GM21367 (cell line): ENCODE data around the gene CPNE8.

Experiments
- ATAC-seq: cut with Tn5 transposase; IDR thresholded peaks from one replicate; pipeline ENCODE4 v1.9.1; 2021; ENCODE audit not compliant: unreplicated experiment

The CPNE8 gene

GRCh38 chr12:38898001-38898684, 7.2 kb downstream of the CPNE8 start:
- ATAC-seq, result no peak

- ATAC-seq, result no peak
Measured at GRCh38 chr12:38895446-38895845, 9.9 kb downstream of the CPNE8 start.

GRCh38 chr12:38892976-38893375, 12.4 kb downstream of the CPNE8 start:
- no peak for ATAC-seq

GRCh38 chr12:38892087-38892786, 13.2 kb downstream of the CPNE8 start:
- ATAC-seq, result no peak

- no peak for ATAC-seq
Measured at GRCh38 chr12:38890102-38890855, 15.1 kb downstream of the CPNE8 start.

GRCh38 chr12:38889297-38889815, 16.0 kb downstream of the CPNE8 start:
- ATAC-seq, result no peak

- ATAC-seq, result no peak
Measured at GRCh38 chr12:38887770-38888169, 17.6 kb downstream of the CPNE8 start.

GRCh38 chr12:38886931-38887330, 18.5 kb downstream of the CPNE8 start:
- ATAC-seq, result no peak

- ATAC-seq, result no peak
Measured at GRCh38 chr12:38886064-38886463, 19.3 kb downstream of the CPNE8 start.

- no peak for ATAC-seq
Measured at GRCh38 chr12:38884666-38885065, 20.7 kb downstream of the CPNE8 start.

- ATAC-seq, result no peak
Measured at GRCh38 chr12:38883629-38884134, 21.7 kb downstream of the CPNE8 start.

GRCh38 chr12:38880288-38880687, 25.1 kb downstream of the CPNE8 start:
- no peak for ATAC-seq

GRCh38 chr12:38878986-38879385, 26.4 kb downstream of the CPNE8 start:
- ATAC-seq, result no peak

- no peak for ATAC-seq
Measured at GRCh38 chr12:38878333-38878705, 27.1 kb downstream of the CPNE8 start.

- ATAC-seq, result no peak
Measured at GRCh38 chr12:38875586-38876228, 29.7 kb downstream of the CPNE8 start.

- ATAC-seq, result no peak
Measured at GRCh38 chr12:38872561-38872960, 32.8 kb downstream of the CPNE8 start.

- no peak for ATAC-seq
Measured at GRCh38 chr12:38872156-38872555, 33.2 kb downstream of the CPNE8 start.

GRCh38 chr12:38869036-38869435, 36.4 kb downstream of the CPNE8 start:
- no peak for ATAC-seq

- ATAC-seq, result no peak
Measured at GRCh38 chr12:38850461-38850860, 54.9 kb downstream of the CPNE8 start.

- ATAC-seq, result no peak
Measured at GRCh38 chr12:38847247-38847646, 58.1 kb downstream of the CPNE8 start.

GRCh38 chr12:38844267-38844666, 61.1 kb downstream of the CPNE8 start:
- ATAC-seq, result no peak
